Panc1 (cell line): Measurements from ENCODE around the gene LMLN. TPM values are rescaled to one million over a fixed set of nuclear protein-coding genes. Genes with fewer than 3 reads are reported as not detected.
A peak's percentile ranks its signal among the peaks of the same experiment; 100 is the strongest.

ENCODE experiments used
- ATAC-seq: fragments of 200-7000 bp; cut with Tn5 transposase; 2 replicates; pipeline ENCODE4 v1.9.1; 2020; ENCODE audit warnings: mild to moderate bottlenecking, moderate library complexity
- BruUV-seq: library from RNA; stranded (reverse); fragments of 400-500 nt; replicated peaks from 2 replicates; lab custom pipeline; 2021; lab: Mats Ljungman, UMichigan
- CTCF ChIA-PET: fragments of 300-600 bp; sonication (Branson Sonifier 250); formaldehyde crosslinking; loops from one replicate; lab custom pipeline; 2022; ENCODE audit warnings: antibody characterized with exemption; lab: Charles Lee
- POLR2A ChIA-PET: fragments of 300-600 bp; sonication (Branson Sonifier 250); formaldehyde crosslinking; loops from one replicate; lab custom pipeline; 2022; ENCODE audit warnings: antibody characterized with exemption; lab: Charles Lee
- DNase-seq: peaks from one replicate; pipeline ENCODE4 v3.0.0-alpha.2; 2010; ENCODE audit warnings: low read depth, low spot score
- H3K27ac ChIP-seq: 2 replicates; pipeline ENCODE4 v1.5.1; 2011; ENCODE audit warnings: mild to moderate bottlenecking, low read length, inconsistent platforms
- H3K27me3 ChIP-seq: fragments of 200-500 bp; sonication (Bioruptor generic); 2 replicates; pipeline ENCODE4 v1.6.0; 2014; ENCODE audit warnings: low read length, inconsistent platforms; ENCODE audit not compliant: control insufficient read depth, insufficient read depth
- H3K36me3 ChIP-seq: fragments of 200-500 bp; sonication (Bioruptor generic); 2 replicates; pipeline ENCODE4 v1.5.1; 2014; ENCODE audit warnings: inconsistent platforms, mild to moderate bottlenecking, low read length, moderate library complexity; ENCODE audit not compliant: control insufficient read depth, insufficient read depth
- H3K4me1 ChIP-seq: 2 replicates; pipeline ENCODE4 v1.5.1; 2011; ENCODE audit warnings: inconsistent platforms, mild to moderate bottlenecking, low read length, moderate library complexity; ENCODE audit not compliant: control insufficient read depth, insufficient read depth
- H3K4me3 ChIP-seq, 2 experiments: 2 replicates each; pipeline ENCODE4 v1.5.1; 2011 to 2012; ENCODE audit warnings: low read depth in 2 of 2, low read length in 2 of 2, mild to moderate bottlenecking in 2 of 2, inconsistent platforms in 1 of 2, moderate library complexity in 1 of 2
- H3K9me3 ChIP-seq: fragments of 200-500 bp; sonication (Bioruptor generic); 2 replicates; pipeline ENCODE4 v1.5.1; 2014; ENCODE audit warnings: low read depth, mild to moderate bottlenecking, inconsistent platforms, low read length, moderate library complexity; ENCODE audit not compliant: control insufficient read depth, insufficient read depth
- POLR2AphosphoS5 ChIP-seq: IDR thresholded peaks from 2 replicates; pipeline ENCODE4 v1.6.1; 2012; ENCODE audit warnings: mild to moderate bottlenecking, low read depth, low read length, moderate library complexity
- SIN3A ChIP-seq: IDR thresholded peaks from 2 replicates; pipeline ENCODE4 v1.6.1; 2012; ENCODE audit warnings: low read depth, mild to moderate bottlenecking, low read length, moderate library complexity, borderline replicate concordance; ENCODE audit not compliant: insufficient read depth
- TCF7L2 ChIP-seq: IDR thresholded peaks from 2 replicates; pipeline ENCODE4 v1.6.1; 2011; ENCODE audit warnings: mild to moderate bottlenecking, low read depth, low read length, inconsistent platforms
- in situ Hi-C: cut with HindIII; loops from 2 replicates; pipeline ENCODE4 v1.10.0; 2016; ENCODE audit warnings: low sequenced_read_pairs, low pct_unique_long_range_greater_than_20kb
- intact Hi-C: fragments of 100-400 bp; cut with micrococcal nuclease; formaldehyde crosslinking; loops from one replicate; pipeline ENCODE4 v1.10.0; 2022; ENCODE audit not compliant: unreplicated experiment
- total RNA-seq: library from RNA; stranded (reverse); gene quantifications from one replicate; pipeline ENCODE4 v1.2.1, GENCODE V29; 2021; ENCODE audit not compliant: unreplicated experiment
- TF ChIP-seq, protein P1 (sequence below): fragments of 450-650 bp; IDR thresholded peaks from 2 replicates; pipeline ENCODE4 v1.5.1; 2017; ENCODE audit warnings: mild to moderate bottlenecking
- TF ChIP-seq, protein P2 (sequence below), 2 experiments: IDR thresholded peaks; 2 replicates each; pipeline ENCODE4 v1.6.1; 2011 to 2012; ENCODE audit warnings: low read depth in 2 of 2, control low read depth in 1 of 2, low read length in 1 of 2, mild to moderate bottlenecking in 1 of 2, moderate library complexity in 1 of 2; ENCODE audit not compliant: insufficient read depth in 1 of 2

The LMLN gene
- total RNA-seq, 1 experiment from 2014 or later = 21.8 TPM

DNA sequence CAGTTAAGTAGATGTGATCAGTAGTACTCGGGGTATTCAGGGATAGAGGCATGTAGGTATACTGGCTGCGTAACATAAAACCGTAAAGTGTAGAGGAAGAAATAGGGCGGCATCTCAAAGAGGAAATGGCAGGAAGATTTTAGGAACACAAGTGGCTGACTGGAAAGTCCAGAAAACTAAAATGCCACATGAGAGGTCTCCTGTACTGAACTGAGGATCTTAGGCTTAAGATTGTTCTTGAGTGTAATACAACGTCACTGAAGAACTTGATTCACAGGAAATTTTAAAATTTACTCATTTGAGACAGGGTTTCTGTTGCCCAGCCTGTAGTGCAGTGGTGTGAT is 2.3 kb upstream of the LMLN start:
- CTCF ChIA-PET = interaction anchor here (0.5 to 0.7 kb wide), 2 partner anchors 15 to 134 kb away, joined by 9 to 10 read pairs; no protein-coding TSS in a partner anchor
- H3K4me1 ChIP-seq = peaks cover 54% of the 10 kb centered on the region

DNA sequence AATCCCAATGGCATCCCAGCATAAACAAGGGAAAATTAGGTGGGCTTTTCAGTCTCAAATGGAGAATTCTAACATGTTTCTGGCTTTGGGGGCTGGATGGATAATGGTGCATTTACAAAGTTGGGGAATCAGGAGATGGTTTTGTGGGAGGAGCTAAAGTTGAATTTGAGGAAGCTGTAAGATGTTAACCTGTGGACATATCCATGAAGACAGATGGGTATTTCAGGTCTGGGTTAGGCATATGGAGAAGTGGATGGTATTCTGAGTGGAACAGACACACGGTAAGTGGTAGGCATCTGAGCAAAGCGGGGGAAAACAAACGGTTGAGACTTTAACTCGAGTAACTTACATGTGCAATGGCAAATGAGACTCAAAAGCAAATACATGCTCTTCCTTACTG is 1.7 kb upstream of the LMLN start:
- peak overlapping the region; percentile 69 to 94 for H3K4me3 ChIP-seq
- intact Hi-C loops (no loop called here), in situ Hi-C loops (no loop called here)
- peak overlapping the region; percentile 99 for H3K27ac ChIP-seq
- TF ChIP-seq, protein P1, sequence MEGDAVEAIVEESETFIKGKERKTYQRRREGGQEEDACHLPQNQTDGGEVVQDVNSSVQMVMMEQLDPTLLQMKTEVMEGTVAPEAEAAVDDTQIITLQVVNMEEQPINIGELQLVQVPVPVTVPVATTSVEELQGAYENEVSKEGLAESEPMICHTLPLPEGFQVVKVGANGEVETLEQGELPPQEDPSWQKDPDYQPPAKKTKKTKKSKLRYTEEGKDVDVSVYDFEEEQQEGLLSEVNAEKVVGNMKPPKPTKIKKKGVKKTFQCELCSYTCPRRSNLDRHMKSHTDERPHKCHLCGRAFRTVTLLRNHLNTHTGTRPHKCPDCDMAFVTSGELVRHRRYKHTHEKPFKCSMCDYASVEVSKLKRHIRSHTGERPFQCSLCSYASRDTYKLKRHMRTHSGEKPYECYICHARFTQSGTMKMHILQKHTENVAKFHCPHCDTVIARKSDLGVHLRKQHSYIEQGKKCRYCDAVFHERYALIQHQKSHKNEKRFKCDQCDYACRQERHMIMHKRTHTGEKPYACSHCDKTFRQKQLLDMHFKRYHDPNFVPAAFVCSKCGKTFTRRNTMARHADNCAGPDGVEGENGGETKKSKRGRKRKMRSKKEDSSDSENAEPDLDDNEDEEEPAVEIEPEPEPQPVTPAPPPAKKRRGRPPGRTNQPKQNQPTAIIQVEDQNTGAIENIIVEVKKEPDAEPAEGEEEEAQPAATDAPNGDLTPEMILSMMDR = no peak
- peak; percentile 12; the same call in 1 of the 2 replicates for TF ChIP-seq POLR2AphosphoS5
- H3K27me3 ChIP-seq = no peaks in the 10 kb centered on the region
- BruUV-seq = no TSS peak
- no peak for DNase-seq
- peaks cover 52% of the 10 kb centered on the region for H3K4me1 ChIP-seq
- ChIA-PET CTCF (no interaction called here), POLR2A (no interaction called here)
- peaks cover 11% of the 10 kb centered on the region for H3K36me3 ChIP-seq
- no peaks in the 10 kb centered on the region for H3K9me3 ChIP-seq
- no peak for ATAC-seq

More for the DNA sequence above, 2.3 kb upstream of the LMLN start:
- in situ Hi-C loops (no loop called here), intact Hi-C loops (no loop called here)
- DNase-seq = no peak
- BruUV-seq = no TSS peak
- peak; percentile 1 for ATAC-seq
- Histone ChIP-seq H3K27ac (peak overlapping the region; percentile 99), H3K27me3 (no peaks in the 10 kb centered on the region), H3K36me3 (peaks cover 11% of the 10 kb centered on the region), H3K9me3 (no peaks in the 10 kb centered on the region), H3K4me3 (peak overlapping the region; percentile 1 to 94; a peak in 3 of 4 replicates)
- POLR2A ChIA-PET = no interaction called here
- no peak for TF ChIP-seq SIN3A
- TF ChIP-seq, protein P2, sequence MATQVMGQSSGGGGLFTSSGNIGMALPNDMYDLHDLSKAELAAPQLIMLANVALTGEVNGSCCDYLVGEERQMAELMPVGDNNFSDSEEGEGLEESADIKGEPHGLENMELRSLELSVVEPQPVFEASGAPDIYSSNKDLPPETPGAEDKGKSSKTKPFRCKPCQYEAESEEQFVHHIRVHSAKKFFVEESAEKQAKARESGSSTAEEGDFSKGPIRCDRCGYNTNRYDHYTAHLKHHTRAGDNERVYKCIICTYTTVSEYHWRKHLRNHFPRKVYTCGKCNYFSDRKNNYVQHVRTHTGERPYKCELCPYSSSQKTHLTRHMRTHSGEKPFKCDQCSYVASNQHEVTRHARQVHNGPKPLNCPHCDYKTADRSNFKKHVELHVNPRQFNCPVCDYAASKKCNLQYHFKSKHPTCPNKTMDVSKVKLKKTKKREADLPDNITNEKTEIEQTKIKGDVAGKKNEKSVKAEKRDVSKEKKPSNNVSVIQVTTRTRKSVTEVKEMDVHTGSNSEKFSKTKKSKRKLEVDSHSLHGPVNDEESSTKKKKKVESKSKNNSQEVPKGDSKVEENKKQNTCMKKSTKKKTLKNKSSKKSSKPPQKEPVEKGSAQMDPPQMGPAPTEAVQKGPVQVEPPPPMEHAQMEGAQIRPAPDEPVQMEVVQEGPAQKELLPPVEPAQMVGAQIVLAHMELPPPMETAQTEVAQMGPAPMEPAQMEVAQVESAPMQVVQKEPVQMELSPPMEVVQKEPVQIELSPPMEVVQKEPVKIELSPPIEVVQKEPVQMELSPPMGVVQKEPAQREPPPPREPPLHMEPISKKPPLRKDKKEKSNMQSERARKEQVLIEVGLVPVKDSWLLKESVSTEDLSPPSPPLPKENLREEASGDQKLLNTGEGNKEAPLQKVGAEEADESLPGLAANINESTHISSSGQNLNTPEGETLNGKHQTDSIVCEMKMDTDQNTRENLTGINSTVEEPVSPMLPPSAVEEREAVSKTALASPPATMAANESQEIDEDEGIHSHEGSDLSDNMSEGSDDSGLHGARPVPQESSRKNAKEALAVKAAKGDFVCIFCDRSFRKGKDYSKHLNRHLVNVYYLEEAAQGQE (IDR thresholded peaks at IDR 0.05; ENCODE audit: insufficient read depth in 1 of 2, low read depth in 2 of 2, low read length in 1 of 2) = no peak
- TF ChIP-seq TCF7L2 = peak; percentile 85
- TF ChIP-seq POLR2AphosphoS5 = no peak
- TF ChIP-seq, protein P1 = no peak
